HFFc6 (cell line): ENCODE measurements around the gene CREB5. TPM values are rescaled to one million over a fixed set of nuclear protein-coding genes. Genes with fewer than 3 reads are reported as not detected.

ENCODE experiments used
- DNase-seq: peaks from one replicate; pipeline ENCODE4 v3.0.0-alpha.2; 2018
- H3K27ac Mint-ChIP-seq: 2 replicates; pipeline ENCODE4 v1.8.0; 2020; ENCODE audit warnings: mild to moderate bottlenecking, mixed read lengths
- H3K27me3 Mint-ChIP-seq: 2 replicates; pipeline ENCODE4 v1.8.0; 2021; ENCODE audit warnings: mild to moderate bottlenecking, moderate library complexity, mixed read lengths; ENCODE audit not compliant: insufficient read depth
- H3K36me3 Mint-ChIP-seq: 2 replicates; pipeline ENCODE4 v1.8.0; 2021; ENCODE audit warnings: low read depth, mixed read lengths
- H3K4me1 Mint-ChIP-seq: 2 replicates; pipeline ENCODE4 v1.8.0; 2020; ENCODE audit warnings: low read depth, mixed read lengths
- H3K4me3 Mint-ChIP-seq: 2 replicates; pipeline ENCODE4 v1.8.0; 2020; ENCODE audit warnings: mild to moderate bottlenecking, moderate library complexity, mixed read lengths
- H3K9me3 Mint-ChIP-seq: 2 replicates; pipeline ENCODE4 v1.8.0; 2020; ENCODE audit warnings: mild to moderate bottlenecking, mixed read lengths
- CTCF ChIP-seq: fragments of 200-600 bp; sonication (generic); IDR thresholded peaks from 2 replicates; pipeline ENCODE4 v1.5.0; 2021; ENCODE audit warnings: antibody characterized with exemption, mild to moderate bottlenecking
- long read RNA-seq: library from polyadenylated mRNA; unstranded; transcript quantifications from one replicate; pipeline ENCODE4 v2.0.0, GENCODE V29; 2019
- total RNA-seq, 6 experiments: library from RNA; stranded (reverse); fragmentation: NEBNext Ultra II Directional; extraction: Animal tissue kit (Norgen Biotek cat#: 25700); gene quantifications; 2 replicates in 1 of 6; 3 replicates in 5 of 6; pipeline ENCODE4 v1.2.3, GENCODE V29; 2021

CREB5 gene
- total RNA-seq = under 1 TPM; 0.60 to 0.90 (median 0.79) TPM
- long read RNA-seq, partial matches to known transcripts = 0 of 2 reads
- long read RNA-seq, other reads (novel, unspliced or antisense) = 2 of 2 reads

- DNase-seq = no peak
- peak within 1 kb of the TSS; percentile 85; the same call in 1 of the 2 replicates for H3K4me3 Mint-ChIP-seq
- H3K4me1 Mint-ChIP-seq = peaks cover 37% of the 10 kb centered on the region
- no peaks in the 10 kb centered on the region for H3K36me3 Mint-ChIP-seq
- no peak within 1 kb of the TSS for H3K27ac Mint-ChIP-seq
- no peaks in the 10 kb centered on the region for H3K9me3 Mint-ChIP-seq
- peaks cover 17% of the 10 kb centered on the region; the same call in 1 of the 2 replicates for H3K27me3 Mint-ChIP-seq
- TF ChIP-seq CTCF = no peak
Measured at GRCh38 chr7:28411876-28412662, at the start of gene CREB5. CREB5 (plus strand) TSS chr7:28412518; CDS start chr7:28412915, 397 bp downstream.

GRCh38 chr7:28362812-28363211 lies 49.5 kb upstream of the CREB5 start:
- no peak overlapping the region for H3K27ac Mint-ChIP-seq
- peaks cover 19% of the 10 kb centered on the region for H3K4me1 Mint-ChIP-seq
- peak; percentile 64 for TF ChIP-seq CTCF
- H3K9me3 Mint-ChIP-seq = peaks cover 12% of the 10 kb centered on the region
- peaks cover 5% of the 10 kb centered on the region; the same call in 1 of the 2 replicates for H3K36me3 Mint-ChIP-seq
- no peak for DNase-seq
- H3K27me3 Mint-ChIP-seq = peaks cover 13% of the 10 kb centered on the region
- no peak overlapping the region for H3K4me3 Mint-ChIP-seq

GRCh38 chr7:28364082-28364481 lies 48.2 kb upstream of the CREB5 start:
- Mint-ChIP-seq H3K36me3 (peaks cover 5% of the 10 kb centered on the region; the same call in 1 of the 2 replicates), H3K4me3 (no peak overlapping the region), H3K4me1 (peaks cover 6% of the 10 kb centered on the region), H3K9me3 (peaks cover 12% of the 10 kb centered on the region), H3K27me3 (peaks cover 13% of the 10 kb centered on the region), H3K27ac (no peak overlapping the region)
- TF ChIP-seq CTCF = peak; percentile 62
- no peak for DNase-seq

GRCh38 chr7:28369523-28369922 lies 42.8 kb upstream of the CREB5 start:
- Mint-ChIP-seq H3K4me3 (no peak overlapping the region), H3K27ac (no peak overlapping the region), H3K27me3 (peaks cover 17% of the 10 kb centered on the region), H3K36me3 (peaks cover 3% of the 10 kb centered on the region; the same call in 1 of the 2 replicates), H3K9me3 (peaks cover 7% of the 10 kb centered on the region), H3K4me1 (no peaks in the 10 kb centered on the region)
- DNase-seq = no peak
- TF ChIP-seq CTCF = no peak

- Mint-ChIP-seq H3K27me3 (peaks cover 12% of the 10 kb centered on the region; the same call in 1 of the 2 replicates), H3K36me3 (no peaks in the 10 kb centered on the region), H3K4me1 (no peaks in the 10 kb centered on the region), H3K27ac (no peak overlapping the region), H3K9me3 (no peaks in the 10 kb centered on the region), H3K4me3 (no peak overlapping the region)
- no peak for DNase-seq
- no peak for TF ChIP-seq CTCF
Measured at GRCh38 chr7:28371846-28372245, 40.5 kb upstream of the CREB5 start.
